ENCODE measurements around the gene TNRC6A.
"Not testable (repeated sequence)": the region's sequence is repeated elsewhere in the genome, so short reads cannot be mapped to it uniquely, and the experiment has no call there.

The TNRC6A gene

GRCh38 chr16:24846548-24847357 lies 117.3 kb downstream of the TNRC6A start:
- no peak for DNase-seq

GRCh38 chr16:24847358-24847664 lies 117.9 kb downstream of the TNRC6A start:
- DNase-seq, result no peak

GRCh38 chr16:24848065-24848464 lies 118.6 kb downstream of the TNRC6A start:
- no peak for DNase-seq

GRCh38 chr16:24849641-24850040 lies 120.2 kb downstream of the TNRC6A start:
- no peak for DNase-seq

GRCh38 chr16:24850289-24850938 lies 121.0 kb downstream of the TNRC6A start:
- DNase-seq, result no peak

- no peak for DNase-seq
Observed at GRCh38 chr16:24851700-24852099, 122.2 kb downstream of the TNRC6A start.

GRCh38 chr16:24852281-24852721 lies 122.8 kb downstream of the TNRC6A start:
- no peak for DNase-seq

- no peak for DNase-seq
Observed at GRCh38 chr16:24853169-24853824, 123.8 kb downstream of the TNRC6A start.

- DNase-seq, result no peak
Observed at GRCh38 chr16:24853830-24854229, 124.4 kb downstream of the TNRC6A start.

- no peak for DNase-seq
Observed at GRCh38 chr16:24854607-24855171, 125.2 kb downstream of the TNRC6A start.

- no peak for DNase-seq
Observed at GRCh38 chr16:24855678-24856077, 126.2 kb downstream of the TNRC6A start.

- DNase-seq, result not testable (repeated sequence)
Observed at GRCh38 chr16:24856871-24857270, 127.4 kb downstream of the TNRC6A start.

- peak in 1 of 2 donors; percentile 19 for DNase-seq
Observed at GRCh38 chr16:24858219-24859041, 129.0 kb downstream of the TNRC6A start.

- no peak for DNase-seq
Observed at GRCh38 chr16:24861461-24861860, 132.0 kb downstream of the TNRC6A start.

- no peak for DNase-seq
Observed at GRCh38 chr16:24863582-24864437, 134.4 kb downstream of the TNRC6A start.

- DNase-seq, result no peak
Observed at GRCh38 chr16:24869033-24869432, 139.6 kb downstream of the TNRC6A start.

GRCh38 chr16:24871891-24872290 lies 142.4 kb downstream of the TNRC6A start:
- no peak for DNase-seq

- no peak for DNase-seq
Observed at GRCh38 chr16:24873028-24873427, 143.6 kb downstream of the TNRC6A start.

- DNase-seq, result no peak
Observed at GRCh38 chr16:24875466-24875865, 146.0 kb downstream of the TNRC6A start.

Data from CD4-positive, alpha-beta T cell treated with Interferon alpha-2 for 1 hour (primary cell).